Measurements from ENCODE around the gene ALDH1A2.

ALDH1A2 gene

DNA sequence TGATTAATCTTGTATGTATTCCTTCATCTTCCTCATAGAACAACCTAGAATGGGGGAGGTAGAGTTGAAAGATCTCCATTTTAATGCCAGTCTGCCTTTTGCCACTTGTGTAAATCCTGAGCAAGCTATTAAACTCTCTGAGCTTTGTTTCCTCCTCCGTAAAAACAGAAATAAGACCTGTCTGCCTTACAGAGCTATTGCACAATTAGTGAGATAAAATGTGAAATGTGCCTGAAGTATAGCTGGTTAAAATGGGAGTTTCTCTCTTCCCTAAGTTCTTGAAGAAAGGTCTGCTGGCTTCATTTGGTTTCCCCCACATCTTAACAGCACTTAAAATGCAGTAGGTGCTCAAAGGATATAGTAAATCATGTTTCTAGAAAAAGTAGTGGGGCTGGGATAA lies 19.0 kb downstream of the ALDH1A2 start:
- TF ChIP-seq TAF1 (IDR thresholded peaks at IDR 0.05; ENCODE audit: borderline replicate concordance, insufficient read depth, low read length) (no peak), FOXP2 (optimal IDR thresholded peaks at IDR 0.05; ENCODE audit: borderline replicate concordance, extremely low read depth, extremely low read length, insufficient read depth) (no peak), SIN3A (IDR thresholded peaks at IDR 0.05; ENCODE audit: borderline replicate concordance, insufficient read depth, low read length) (no peak), POLR2AphosphoS5 (IDR thresholded peaks at IDR 0.05; ENCODE audit: low read depth, low read length) (no peak)
- TF ChIP-seq, protein P1, sequence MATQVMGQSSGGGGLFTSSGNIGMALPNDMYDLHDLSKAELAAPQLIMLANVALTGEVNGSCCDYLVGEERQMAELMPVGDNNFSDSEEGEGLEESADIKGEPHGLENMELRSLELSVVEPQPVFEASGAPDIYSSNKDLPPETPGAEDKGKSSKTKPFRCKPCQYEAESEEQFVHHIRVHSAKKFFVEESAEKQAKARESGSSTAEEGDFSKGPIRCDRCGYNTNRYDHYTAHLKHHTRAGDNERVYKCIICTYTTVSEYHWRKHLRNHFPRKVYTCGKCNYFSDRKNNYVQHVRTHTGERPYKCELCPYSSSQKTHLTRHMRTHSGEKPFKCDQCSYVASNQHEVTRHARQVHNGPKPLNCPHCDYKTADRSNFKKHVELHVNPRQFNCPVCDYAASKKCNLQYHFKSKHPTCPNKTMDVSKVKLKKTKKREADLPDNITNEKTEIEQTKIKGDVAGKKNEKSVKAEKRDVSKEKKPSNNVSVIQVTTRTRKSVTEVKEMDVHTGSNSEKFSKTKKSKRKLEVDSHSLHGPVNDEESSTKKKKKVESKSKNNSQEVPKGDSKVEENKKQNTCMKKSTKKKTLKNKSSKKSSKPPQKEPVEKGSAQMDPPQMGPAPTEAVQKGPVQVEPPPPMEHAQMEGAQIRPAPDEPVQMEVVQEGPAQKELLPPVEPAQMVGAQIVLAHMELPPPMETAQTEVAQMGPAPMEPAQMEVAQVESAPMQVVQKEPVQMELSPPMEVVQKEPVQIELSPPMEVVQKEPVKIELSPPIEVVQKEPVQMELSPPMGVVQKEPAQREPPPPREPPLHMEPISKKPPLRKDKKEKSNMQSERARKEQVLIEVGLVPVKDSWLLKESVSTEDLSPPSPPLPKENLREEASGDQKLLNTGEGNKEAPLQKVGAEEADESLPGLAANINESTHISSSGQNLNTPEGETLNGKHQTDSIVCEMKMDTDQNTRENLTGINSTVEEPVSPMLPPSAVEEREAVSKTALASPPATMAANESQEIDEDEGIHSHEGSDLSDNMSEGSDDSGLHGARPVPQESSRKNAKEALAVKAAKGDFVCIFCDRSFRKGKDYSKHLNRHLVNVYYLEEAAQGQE (IDR thresholded peaks at IDR 0.05; ENCODE audit: insufficient read depth in 1 of 2, low read depth in 2 of 2, low read length in 2 of 2): no peak

DNA sequence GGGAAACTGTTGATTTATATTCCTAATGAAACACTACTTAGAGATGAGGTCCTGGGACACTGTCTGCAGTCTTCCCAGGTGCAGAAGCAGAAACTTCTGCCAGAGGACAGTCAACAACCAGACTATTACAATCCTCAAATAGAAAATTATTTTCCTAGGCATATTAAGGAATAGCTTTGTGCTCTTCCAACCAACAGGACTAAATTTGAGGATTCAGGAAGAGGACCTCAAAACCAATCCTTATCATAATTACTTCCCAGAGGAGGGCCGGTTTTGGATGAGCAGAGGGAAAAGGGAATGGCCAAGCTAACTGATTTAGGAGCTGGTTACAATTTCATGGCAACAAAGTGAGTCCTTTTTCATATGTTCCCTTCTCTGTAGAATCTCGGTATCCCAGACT lies 21.0 kb downstream of the ALDH1A2 start:
- TF ChIP-seq TAF1 (IDR thresholded peaks at IDR 0.05; ENCODE audit: borderline replicate concordance, insufficient read depth, low read length) (no peak), FOXP2 (optimal IDR thresholded peaks at IDR 0.05; ENCODE audit: borderline replicate concordance, extremely low read depth, extremely low read length, insufficient read depth) (no peak), SIN3A (IDR thresholded peaks at IDR 0.05; ENCODE audit: borderline replicate concordance, insufficient read depth, low read length) (no peak), POLR2AphosphoS5 (IDR thresholded peaks at IDR 0.05; ENCODE audit: low read depth, low read length) (no peak)
- TF ChIP-seq, protein P1 (IDR thresholded peaks at IDR 0.05; ENCODE audit: insufficient read depth in 1 of 2, low read depth in 2 of 2, low read length in 2 of 2): no peak

DNA sequence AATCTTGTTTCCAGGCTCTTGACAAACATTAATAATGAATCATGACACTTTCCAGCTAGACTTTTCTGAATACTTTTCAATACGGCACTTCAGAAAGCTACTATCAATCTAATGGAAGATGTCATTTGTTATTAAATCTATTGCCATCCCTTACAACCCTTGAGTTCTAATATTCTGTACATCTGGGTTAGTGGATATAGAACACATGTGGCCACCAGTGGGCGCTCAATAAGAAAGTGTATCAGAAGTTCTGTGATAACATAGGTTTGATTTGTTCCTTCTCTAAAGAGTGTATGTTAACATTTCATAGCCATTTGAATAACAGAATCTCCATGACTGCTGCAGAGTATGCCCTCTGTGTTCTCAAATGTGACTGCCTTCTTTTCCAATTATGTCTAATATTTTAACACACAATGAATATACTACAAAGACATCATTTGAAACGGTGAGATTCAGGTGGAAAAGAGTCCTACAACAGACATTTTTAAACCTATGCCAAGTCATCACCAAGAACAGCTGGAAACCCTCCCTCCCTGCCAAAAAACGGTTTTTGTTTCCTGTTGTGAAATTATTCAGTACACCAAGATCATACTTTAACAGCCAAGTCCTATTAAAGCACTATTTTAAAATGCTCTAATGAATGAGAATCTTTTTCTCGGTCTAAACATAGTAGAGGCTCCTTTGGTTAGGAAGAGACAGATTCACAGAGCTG lies 22.2 kb downstream of the ALDH1A2 start:
- TF ChIP-seq, protein P1 (IDR thresholded peaks at IDR 0.05; ENCODE audit: insufficient read depth in 1 of 2, low read depth in 2 of 2, low read length in 2 of 2): no peak
- no peak for TF ChIP-seq POLR2AphosphoS5 (IDR thresholded peaks at IDR 0.05; ENCODE audit: low read depth, low read length)
- TF ChIP-seq TAF1 (IDR thresholded peaks at IDR 0.05; ENCODE audit: borderline replicate concordance, insufficient read depth, low read length): no peak
- no peak for TF ChIP-seq SIN3A (IDR thresholded peaks at IDR 0.05; ENCODE audit: borderline replicate concordance, insufficient read depth, low read length)
- no peak for TF ChIP-seq FOXP2 (optimal IDR thresholded peaks at IDR 0.05; ENCODE audit: borderline replicate concordance, extremely low read depth, extremely low read length, insufficient read depth)

DNA sequence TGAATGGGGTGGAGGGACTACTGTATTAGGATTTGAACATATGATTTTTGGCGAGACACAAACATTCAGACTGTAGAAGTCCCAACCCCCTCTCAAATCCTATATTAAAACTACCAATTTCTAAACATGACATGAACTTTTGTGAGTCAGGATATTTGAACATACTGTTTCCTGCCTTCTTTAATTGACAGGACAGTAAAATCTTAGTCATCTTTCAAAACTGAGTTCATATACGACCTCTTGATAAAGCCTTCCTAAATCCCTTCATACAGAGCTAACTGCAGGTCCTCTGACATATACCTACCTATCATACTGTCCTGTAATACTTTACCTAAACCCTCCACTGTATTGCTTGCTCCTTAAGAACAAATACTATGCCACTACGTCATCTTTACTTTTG lies 23.5 kb downstream of the ALDH1A2 start:
- no peak for TF ChIP-seq TAF1 (IDR thresholded peaks at IDR 0.05; ENCODE audit: borderline replicate concordance, insufficient read depth, low read length)
- TF ChIP-seq SIN3A (IDR thresholded peaks at IDR 0.05; ENCODE audit: borderline replicate concordance, insufficient read depth, low read length): no peak
- TF ChIP-seq, protein P1 (IDR thresholded peaks at IDR 0.05; ENCODE audit: insufficient read depth in 1 of 2, low read depth in 2 of 2, low read length in 2 of 2): no peak
- no peak for TF ChIP-seq FOXP2 (optimal IDR thresholded peaks at IDR 0.05; ENCODE audit: borderline replicate concordance, extremely low read depth, extremely low read length, insufficient read depth)
- no peak for TF ChIP-seq POLR2AphosphoS5 (IDR thresholded peaks at IDR 0.05; ENCODE audit: low read depth, low read length)

Data from PFSK-1 (cell line).